GM19035 (cell line): Measurements from ENCODE around the gene PLB1.

Experiments
- ATAC-seq: cut with Tn5 transposase; IDR thresholded peaks from one replicate; pipeline ENCODE4 v1.9.1; 2021; ENCODE audit not compliant: unreplicated experiment

The PLB1 gene

DNA sequence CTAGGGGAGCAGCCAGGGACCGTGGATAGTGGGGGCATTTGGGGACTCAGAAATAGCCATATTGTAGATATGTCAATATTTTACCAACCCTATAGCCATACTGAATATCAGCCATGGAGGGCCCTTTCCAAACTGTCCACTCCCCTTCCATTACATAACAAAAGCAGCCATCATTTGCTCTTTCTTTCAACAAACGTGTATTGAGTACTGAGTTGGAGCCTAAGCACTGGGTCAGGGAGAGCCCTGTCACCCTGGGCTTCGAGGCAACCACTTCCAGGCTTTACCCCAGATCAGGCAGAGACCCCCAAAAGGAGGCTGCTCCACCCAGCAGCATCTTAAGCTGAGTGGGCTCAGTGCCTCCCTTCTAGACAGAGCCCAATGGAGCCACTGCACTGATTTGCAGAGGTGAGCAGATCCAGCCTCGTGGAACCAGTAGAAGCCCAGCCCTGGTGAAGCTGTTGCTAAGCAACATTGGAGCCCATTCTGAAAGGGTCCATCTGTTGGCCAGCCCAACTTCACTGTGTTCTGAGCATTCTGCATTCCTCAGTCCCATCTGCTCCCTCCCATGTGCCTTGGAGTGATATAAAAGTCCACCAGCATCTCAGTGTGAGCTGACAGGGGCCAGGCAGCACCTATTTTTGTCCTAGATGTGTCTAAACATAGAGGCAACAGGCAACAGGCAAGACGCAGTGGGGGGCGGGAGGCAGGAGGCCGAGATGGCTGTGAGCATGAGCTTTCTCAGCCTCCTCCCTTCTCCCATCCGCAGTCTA, 112.1 kb downstream of the PLB1 start:
- ATAC-seq, result no peak

DNA sequence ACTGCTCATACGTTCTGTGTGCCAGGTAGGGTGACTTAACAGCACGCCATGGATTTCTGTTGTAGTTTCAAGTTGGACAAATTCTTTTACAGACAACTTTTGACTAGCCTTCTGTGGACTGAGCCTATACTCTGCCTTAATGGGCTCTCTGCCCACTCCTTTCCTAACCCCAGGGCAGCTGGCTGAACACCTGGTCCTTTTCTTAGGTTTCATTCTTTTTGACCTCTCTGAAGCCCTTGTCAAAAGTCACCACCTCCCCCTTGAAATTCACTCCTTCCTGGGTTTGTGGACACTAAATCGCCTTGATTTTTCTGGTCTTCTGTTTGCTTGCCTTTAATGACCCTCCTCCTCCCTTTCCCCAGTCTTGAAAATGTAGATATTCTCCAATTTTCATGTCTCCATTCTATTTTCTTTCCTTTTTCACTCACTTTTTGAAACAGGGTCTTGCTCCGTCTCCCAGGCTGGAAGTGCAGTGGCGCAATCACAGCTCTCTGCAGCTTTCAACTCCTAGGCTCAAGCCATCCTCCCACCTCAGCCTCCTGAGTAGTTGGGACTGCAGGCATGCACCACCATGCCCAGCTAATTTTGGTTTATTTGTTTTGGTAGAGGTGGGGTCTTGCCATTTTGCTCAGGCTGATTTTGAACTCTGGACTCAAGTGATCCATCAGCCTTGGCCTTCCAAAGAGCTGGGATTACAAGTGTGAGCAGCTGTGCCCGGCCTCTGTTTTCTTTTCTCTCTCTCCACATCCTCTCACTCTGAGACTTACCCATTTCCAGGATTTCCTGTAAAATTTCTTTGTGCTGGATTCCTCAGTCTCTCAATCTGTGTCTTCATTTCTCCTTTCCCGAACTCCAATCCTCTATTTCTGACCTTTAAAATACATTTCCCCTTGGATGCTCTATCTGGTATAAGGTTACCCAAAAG, 112.9 kb downstream of the PLB1 start:
- no peak for ATAC-seq

- ATAC-seq, result no peak
Observed at GRCh38 chr2:28610583-28611201, 114.8 kb downstream of the PLB1 start.

DNA sequence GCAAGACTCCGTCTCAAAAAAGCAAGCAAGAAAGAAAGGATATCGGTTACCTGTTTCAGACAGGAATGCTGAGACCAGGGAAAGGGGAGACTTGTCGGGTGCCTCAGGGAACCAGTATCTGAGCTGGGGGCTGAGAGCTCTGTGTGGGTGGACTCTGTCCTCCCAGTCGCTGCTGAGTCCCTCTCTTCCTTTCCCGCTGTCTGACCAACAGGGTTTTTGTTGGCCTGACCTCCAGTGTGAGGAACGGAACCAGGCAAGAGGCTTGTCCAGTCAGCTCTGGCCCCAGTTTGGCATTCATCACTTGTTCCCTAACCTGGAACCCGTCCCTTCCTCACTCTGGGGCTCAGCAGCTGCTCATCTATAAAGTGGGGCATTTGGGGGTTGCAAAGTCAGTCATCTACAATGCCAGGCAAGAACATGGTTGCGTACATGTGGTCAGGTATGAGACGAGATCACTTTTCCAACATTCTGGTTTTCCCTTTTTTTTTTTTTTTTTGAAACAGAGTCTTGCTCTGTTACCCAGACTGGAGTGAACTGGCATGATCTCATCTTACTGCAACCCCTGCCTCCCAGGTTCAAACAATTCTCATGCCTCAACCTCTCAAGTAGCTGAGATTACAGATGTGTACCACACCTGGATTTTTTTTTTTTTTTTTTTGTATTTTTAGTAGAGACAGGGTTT, 116.4 kb downstream of the PLB1 start:
- no peak for ATAC-seq

GRCh38 chr2:28613186-28613585, 117.3 kb downstream of the PLB1 start:
- no peak for ATAC-seq

- ATAC-seq, result no peak
Observed at GRCh38 chr2:28613633-28614501, 118.0 kb downstream of the PLB1 start.

DNA sequence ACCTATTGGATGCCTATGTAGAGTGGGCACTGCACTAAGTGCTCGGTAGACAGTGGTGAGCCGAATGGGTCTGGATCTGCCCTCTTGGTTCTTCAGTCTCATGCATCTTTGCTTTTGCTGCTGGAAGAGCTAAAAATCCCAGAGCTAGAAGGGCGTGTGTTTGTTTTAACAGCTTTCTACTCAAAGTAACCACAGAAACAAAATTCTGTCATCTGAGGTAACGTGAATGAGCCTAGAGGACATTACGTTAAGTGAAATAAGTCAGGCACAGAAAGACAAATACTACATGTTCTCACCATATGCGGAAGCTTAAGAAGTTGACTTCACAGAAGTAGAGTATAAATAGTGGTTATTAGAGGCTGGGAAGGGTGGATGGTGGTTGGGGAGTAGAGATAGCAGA, 119.8 kb downstream of the PLB1 start:
- no peak for ATAC-seq

DNA sequence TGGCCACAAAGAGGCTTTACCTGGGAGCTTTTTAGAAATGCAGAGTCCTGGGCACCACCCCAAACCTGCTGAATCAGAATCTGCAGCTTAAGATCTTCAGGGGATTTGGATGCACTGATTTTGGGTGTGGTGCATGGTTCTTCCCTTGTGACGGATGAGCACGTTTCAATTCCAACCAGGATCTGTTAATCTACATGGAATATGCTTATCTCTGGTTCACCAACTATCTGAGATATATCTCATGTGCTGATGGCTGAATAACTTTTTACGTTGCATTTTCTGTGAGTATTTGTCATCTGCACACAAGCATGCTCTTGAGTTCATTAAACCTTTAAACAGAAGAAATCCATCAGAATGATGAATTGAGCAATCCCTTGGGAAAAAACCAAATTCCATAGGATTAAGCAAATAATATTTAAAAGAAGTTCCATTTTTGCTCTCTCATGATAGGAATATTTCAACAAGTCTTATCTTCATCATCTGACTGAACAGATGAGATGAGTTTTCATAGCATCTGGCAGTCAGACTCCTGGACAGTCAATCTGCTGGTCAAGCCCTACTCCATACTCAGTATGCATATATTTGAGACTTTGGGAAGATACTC, 120.6 kb downstream of the PLB1 start:
- no peak for ATAC-seq

DNA sequence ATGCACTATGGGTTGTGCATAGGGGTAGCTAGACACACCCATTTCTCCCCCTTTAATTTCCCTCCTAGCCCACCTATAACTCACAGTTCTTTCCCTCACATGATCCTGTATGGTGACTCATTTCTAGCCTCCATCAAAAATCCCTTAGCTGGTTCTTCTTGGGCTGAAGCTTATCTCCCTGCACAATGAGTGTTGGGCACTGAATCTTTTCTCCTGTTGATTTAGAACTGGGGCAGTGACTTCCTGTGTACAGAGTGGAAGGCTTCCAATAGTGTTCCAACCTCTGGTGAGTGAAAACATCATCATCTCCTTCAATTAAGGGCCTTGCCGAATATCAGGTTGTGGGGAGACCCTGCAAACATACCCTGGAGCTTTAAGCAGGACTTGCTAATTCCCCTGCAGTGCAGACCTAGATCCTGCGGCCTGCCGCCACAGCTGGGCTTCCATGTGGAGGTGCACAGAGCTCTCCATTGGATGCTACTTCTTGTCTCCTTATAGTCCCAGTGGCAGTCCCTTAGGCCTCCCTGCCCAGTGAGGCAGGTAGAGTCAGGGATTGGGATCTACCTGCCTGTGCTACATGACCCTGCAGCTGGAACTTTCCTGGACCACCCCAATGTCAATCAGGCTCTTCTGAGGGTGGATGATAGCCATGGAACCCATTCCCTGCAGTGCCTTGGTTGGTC, 121.8 kb downstream of the PLB1 start:
- ATAC-seq, result no peak

GRCh38 chr2:28618221-28619141, 122.6 kb downstream of the PLB1 start:
- no peak for ATAC-seq

- no peak for ATAC-seq
Observed at GRCh38 chr2:28619213-28620196, 123.6 kb downstream of the PLB1 start.

DNA sequence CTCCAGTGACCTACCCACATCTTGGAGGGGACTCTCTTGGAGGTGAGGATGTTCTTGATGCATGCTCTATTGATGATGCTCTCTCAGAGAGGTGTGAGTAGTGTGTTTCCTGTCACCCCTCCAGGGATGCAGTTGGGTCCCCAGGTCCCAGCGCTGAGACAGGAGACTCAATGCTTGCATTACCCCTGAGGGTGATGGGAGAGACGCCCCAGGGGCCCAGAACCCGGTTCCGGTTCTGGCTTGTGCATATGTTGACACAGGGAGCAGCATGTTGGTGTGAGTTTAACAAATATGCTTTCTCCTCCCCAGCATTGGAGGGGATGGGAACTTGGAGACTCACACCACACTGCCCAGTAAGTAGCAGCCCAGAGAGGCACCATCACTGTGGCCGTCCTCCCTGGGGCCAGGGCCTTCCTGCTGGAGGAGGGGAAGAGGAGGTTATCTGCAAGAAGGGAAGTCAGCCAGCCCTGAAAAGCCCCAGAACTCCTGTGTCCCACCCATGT, 124.5 kb downstream of the PLB1 start:
- ATAC-seq, result no peak

DNA sequence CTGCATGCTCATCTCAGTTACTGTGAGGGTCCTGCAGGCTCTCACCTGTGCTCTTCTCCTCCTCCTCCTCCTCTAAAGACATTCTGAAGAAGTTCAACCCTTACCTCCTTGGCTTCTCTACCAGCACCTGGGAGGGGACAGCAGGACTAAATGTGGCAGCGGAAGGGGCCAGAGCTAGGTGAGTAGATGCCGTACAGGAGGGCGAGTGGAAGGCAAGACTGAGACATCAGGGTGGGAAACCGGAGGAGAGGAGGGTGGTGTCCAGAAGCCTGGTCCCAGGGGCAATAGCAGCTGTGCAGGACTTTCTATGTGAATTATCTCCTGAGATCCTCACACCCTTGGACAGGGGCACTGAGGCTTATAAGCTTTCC, 124.9 kb downstream of the PLB1 start:
- ATAC-seq, result no peak

DNA sequence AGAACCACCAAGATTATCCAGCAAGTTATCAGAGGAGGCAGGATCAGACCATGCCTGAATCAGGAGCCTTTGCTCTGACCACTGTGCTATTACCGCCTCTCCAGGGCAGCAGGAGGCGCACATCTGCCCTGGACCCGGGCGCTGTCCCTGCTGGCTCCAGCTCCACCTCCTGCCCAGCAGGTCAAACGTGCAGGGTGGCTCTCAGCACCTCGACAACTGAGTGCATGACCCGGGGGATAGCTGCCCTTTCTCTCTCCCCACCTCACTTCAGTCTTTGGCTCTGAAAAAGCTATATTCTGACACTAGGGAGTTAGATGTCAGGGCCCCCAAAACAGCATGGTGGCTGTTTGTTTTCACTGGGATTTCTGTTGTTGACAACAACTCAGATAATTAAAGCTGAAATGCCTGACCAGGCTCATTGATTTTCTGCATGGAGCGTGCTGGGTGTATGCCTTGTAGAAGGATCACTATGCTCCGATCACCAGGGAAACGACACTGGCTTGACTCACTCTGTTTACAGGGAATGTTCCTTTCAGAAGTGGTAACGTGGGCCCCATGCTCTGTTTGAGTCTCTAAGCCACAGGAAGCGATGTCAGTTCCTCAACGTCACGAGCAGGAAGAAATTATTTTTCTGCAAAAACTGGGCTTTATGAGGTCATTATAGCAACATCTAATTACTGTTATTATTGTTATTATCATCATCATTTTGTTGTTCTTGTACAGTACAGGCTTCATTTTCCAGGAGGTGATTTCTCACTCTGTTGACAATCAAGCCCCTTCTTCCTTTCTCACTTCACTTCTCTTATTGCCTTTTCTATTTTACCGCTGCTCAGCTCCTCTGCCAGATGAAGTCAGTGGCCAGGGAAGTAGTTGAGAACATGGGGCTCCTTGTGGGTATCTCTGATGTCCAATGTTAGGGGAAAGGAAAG, 125.6 kb downstream of the PLB1 start:
- ATAC-seq, result no peak

- no peak for ATAC-seq
Observed at GRCh38 chr2:28622101-28622499, 126.2 kb downstream of the PLB1 start.
